ENCODE results near the gene AKAP13. TPM values are rescaled to one million over a fixed set of nuclear protein-coding genes. Genes with fewer than 3 reads are reported as not detected.
"Not testable (repeated sequence)": the region's sequence is repeated elsewhere in the genome, so short reads cannot be mapped to it uniquely, and the experiment has no call there.

The AKAP13 gene
- total RNA-seq, 2 donors from 2014 or later: 105 to 106 TPM

- Mint-ChIP-seq H3K36me3 (peaks cover 4 to 27% of the 10 kb centered on the region in 2 donors), H3K27ac (no peak overlapping the region), H3K9me3 (peaks cover 0 to 4% of the 10 kb centered on the region in 2 donors)
- DNase-seq (ENCODE audit: low spot score in 2 of 2) (no peak), ATAC-seq (no peak)
Measured at GRCh38 chr15:85652457-85652856, 272.1 kb downstream of the AKAP13 start.

GRCh38 chr15:85657132-85657531, 276.7 kb downstream of the AKAP13 start:
- DNase-seq (ENCODE audit: low spot score in 2 of 2) (no peak), ATAC-seq (no peak)
- Mint-ChIP-seq H3K9me3 (no peaks in the 10 kb centered on the region), H3K36me3 (peaks cover 8 to 21% of the 10 kb centered on the region in 2 donors), H3K27ac (no peak overlapping the region)

GRCh38 chr15:85658816-85659215, 278.4 kb downstream of the AKAP13 start:
- ATAC-seq (no peak), DNase-seq (ENCODE audit: low spot score in 2 of 2) (no peak)
- Mint-ChIP-seq H3K9me3 (no peaks in the 10 kb centered on the region), H3K36me3 (peaks cover 12 to 14% of the 10 kb centered on the region in 2 donors), H3K27ac (no peak overlapping the region)

- no peak overlapping the region for H3K27ac Mint-ChIP-seq
- H3K36me3 Mint-ChIP-seq: peaks cover 20 to 37% of the 10 kb centered on the region in 2 donors
- ATAC-seq: no peak
- peaks cover 0 to 4% of the 10 kb centered on the region in 2 donors for H3K9me3 Mint-ChIP-seq
- no peak for DNase-seq (ENCODE audit: low spot score in 2 of 2)
Measured at GRCh38 chr15:85661859-85662258, 281.5 kb downstream of the AKAP13 start.

GRCh38 chr15:85665677-85666076, 285.3 kb downstream of the AKAP13 start:
- not testable (repeated sequence) for ATAC-seq; DNase-seq (ENCODE audit: low spot score in 2 of 2); H3K9me3 Mint-ChIP-seq; H3K27ac Mint-ChIP-seq
- peaks cover 22 to 57% of the 10 kb centered on the region in 2 donors for H3K36me3 Mint-ChIP-seq

- DNase-seq (ENCODE audit: low spot score in 2 of 2) (peak in 1 of 2 donors; percentile 48), ATAC-seq (peak; percentile 96 to 97)
- peaks cover 18 to 61% of the 10 kb centered on the region in 2 donors for H3K36me3 Mint-ChIP-seq
- H3K9me3 Mint-ChIP-seq: peaks cover 0 to 4% of the 10 kb centered on the region in 2 donors
- H3K27ac Mint-ChIP-seq: peak overlapping the region; percentile 98 to 99
Measured at GRCh38 chr15:85667491-85668424, 287.4 kb downstream of the AKAP13 start.

GRCh38 chr15:85671156-85671555, 290.8 kb downstream of the AKAP13 start:
- ATAC-seq (no peak), DNase-seq (ENCODE audit: low spot score in 2 of 2) (no peak)
- H3K9me3 Mint-ChIP-seq: peaks cover 0 to 4% of the 10 kb centered on the region in 2 donors
- H3K36me3 Mint-ChIP-seq: peaks cover 11 to 43% of the 10 kb centered on the region in 2 donors
- peak overlapping the region; percentile 73 to 93 for H3K27ac Mint-ChIP-seq

GRCh38 chr15:85672332-85673084, 292.1 kb downstream of the AKAP13 start:
- peaks cover 6 to 30% of the 10 kb centered on the region in 2 donors for H3K36me3 Mint-ChIP-seq
- ATAC-seq (no peak), DNase-seq (ENCODE audit: low spot score in 2 of 2) (no peak)
- H3K27ac Mint-ChIP-seq: peak overlapping the region; percentile 69 to 73
- no peaks in the 10 kb centered on the region for H3K9me3 Mint-ChIP-seq

GRCh38 chr15:85673326-85673725, 292.9 kb downstream of the AKAP13 start:
- Mint-ChIP-seq H3K9me3 (no peaks in the 10 kb centered on the region), H3K27ac (peak overlapping the region; percentile 69 to 73), H3K36me3 (peaks cover 2 to 26% of the 10 kb centered on the region in 2 donors)
- DNase-seq (ENCODE audit: low spot score in 2 of 2) (no peak), ATAC-seq (no peak)

- H3K27ac Mint-ChIP-seq: peak overlapping the region; percentile 44 to 57
Measured at GRCh38 chr15:85676342-85677098, 296.1 kb downstream of the AKAP13 start.

GRCh38 chr15:85679231-85679630, 298.8 kb downstream of the AKAP13 start:
- ATAC-seq (no peak), DNase-seq (ENCODE audit: low spot score in 2 of 2) (no peak)
- no peak overlapping the region for H3K27ac Mint-ChIP-seq
- no peaks in the 10 kb centered on the region for H3K9me3 Mint-ChIP-seq
- peaks cover 0 to 7% of the 10 kb centered on the region in 2 donors for H3K36me3 Mint-ChIP-seq

More at GRCh38 chr15:85676342-85677098, 296.1 kb downstream of the AKAP13 start:
- ATAC-seq (peak in 1 of 2 donors; percentile 45), DNase-seq (ENCODE audit: low spot score in 2 of 2) (no peak)
- Mint-ChIP-seq H3K36me3 (peaks cover 0 to 7% of the 10 kb centered on the region in 2 donors), H3K9me3 (no peaks in the 10 kb centered on the region)

- Mint-ChIP-seq H3K27ac (peak overlapping the region in 1 of 2 donors; percentile 77), H3K36me3 (peaks cover 0 to 12% of the 10 kb centered on the region in 2 donors)
Measured at GRCh38 chr15:85681386-85681785, 301.0 kb downstream of the AKAP13 start.

GRCh38 chr15:85684174-85684710, 303.8 kb downstream of the AKAP13 start:
- Mint-ChIP-seq H3K27ac (peak overlapping the region in 1 of 2 donors; percentile 71), H3K36me3 (peaks cover 0 to 27% of the 10 kb centered on the region in 2 donors), H3K9me3 (no peaks in the 10 kb centered on the region)
- DNase-seq (ENCODE audit: low spot score in 2 of 2) (no peak), ATAC-seq (no peak)

More at GRCh38 chr15:85681386-85681785, 301.0 kb downstream of the AKAP13 start:
- ATAC-seq: no peak
- no peak for DNase-seq (ENCODE audit: low spot score in 2 of 2)
- no peaks in the 10 kb centered on the region for H3K9me3 Mint-ChIP-seq

GRCh38 chr15:85685356-85685755, 305.0 kb downstream of the AKAP13 start:
- H3K27ac Mint-ChIP-seq: no peak overlapping the region
- ATAC-seq (no peak), DNase-seq (ENCODE audit: low spot score in 2 of 2) (no peak)
- no peaks in the 10 kb centered on the region for H3K9me3 Mint-ChIP-seq
- H3K36me3 Mint-ChIP-seq: peaks cover 5 to 33% of the 10 kb centered on the region in 2 donors

GRCh38 chr15:85687329-85687728, 306.9 kb downstream of the AKAP13 start:
- H3K36me3 Mint-ChIP-seq: peaks cover 5 to 41% of the 10 kb centered on the region in 2 donors
- ATAC-seq (no peak), DNase-seq (ENCODE audit: low spot score in 2 of 2) (no peak)
- H3K27ac Mint-ChIP-seq: peak overlapping the region; percentile 92 to 100
- H3K9me3 Mint-ChIP-seq: no peaks in the 10 kb centered on the region

- Mint-ChIP-seq H3K27ac (peak overlapping the region; percentile 98 to 100), H3K36me3 (peaks cover 13 to 39% of the 10 kb centered on the region in 2 donors), H3K9me3 (no peaks in the 10 kb centered on the region)
- DNase-seq (ENCODE audit: low spot score in 2 of 2) (no peak), ATAC-seq (no peak)
Measured at GRCh38 chr15:85688711-85689110, 308.3 kb downstream of the AKAP13 start.

Data from activated naive CD4-positive, alpha-beta T cell treated with anti-CD3 and anti-CD28 coated beads, Interleukin-2, amount 50 U/mL, for 72 hours (primary cell).